ENCODE results near the gene ZFP36L2.

GRCh38 chr2:43178602-43179542 lies 47.5 kb downstream of the ZFP36L2 start:
- TF ChIP-seq POLR2A (IDR thresholded peaks at IDR 0.05) (no peak), CTCF (IDR thresholded peaks at IDR 0.05) (no peak), POLR2AphosphoS5 (IDR thresholded peaks at IDR 0.05) (peak; percentile 21 to 58 (median 54))
